CD4-positive, alpha-beta T cell treated with Interleukin-2 at 100 ng/mL for 4 hours (primary cell): ENCODE results near the gene VAMP3.
A peak's percentile ranks its signal among the peaks of the same experiment; 100 is the strongest.

Experiments
- DNase-seq: peaks from one replicate; pipeline ENCODE4 v3.0.0-alpha.2; 2020; ENCODE audit warnings: low spot score

Gene VAMP3

GRCh38 chr1:7770997-7771822 lies at the start of gene VAMP3:
Gene VAMP3, plus strand, starts transcription at chr1:7771296. Its CDS starts 88 bp downstream, at chr1:7771384.
- peak; percentile 84 for DNase-seq

GRCh38 chr1:7721940-7722669 lies 49.0 kb upstream of the VAMP3 start:
- DNase-seq: no peak

GRCh38 chr1:7722670-7723012 lies 48.5 kb upstream of the VAMP3 start:
- DNase-seq: no peak

- DNase-seq: no peak
Measured at GRCh38 chr1:7726623-7727022, 44.5 kb upstream of the VAMP3 start.

GRCh38 chr1:7727809-7728471 lies 43.2 kb upstream of the VAMP3 start:
- no peak for DNase-seq

- DNase-seq: no peak
Measured at GRCh38 chr1:7729761-7730160, 41.3 kb upstream of the VAMP3 start.

GRCh38 chr1:7732331-7732730 lies 38.8 kb upstream of the VAMP3 start:
- no peak for DNase-seq

GRCh38 chr1:7733276-7733675 lies 37.8 kb upstream of the VAMP3 start:
- no peak for DNase-seq

- no peak for DNase-seq
Measured at GRCh38 chr1:7738044-7738443, 33.1 kb upstream of the VAMP3 start.

GRCh38 chr1:7743346-7743745 lies 27.8 kb upstream of the VAMP3 start:
- DNase-seq: no peak

GRCh38 chr1:7744882-7745281 lies 26.2 kb upstream of the VAMP3 start:
- DNase-seq: no peak

- no peak for DNase-seq
Measured at GRCh38 chr1:7745783-7746182, 25.3 kb upstream of the VAMP3 start.

GRCh38 chr1:7747605-7748004 lies 23.5 kb upstream of the VAMP3 start:
- DNase-seq: no peak

- no peak for DNase-seq
Measured at GRCh38 chr1:7749126-7749525, 22.0 kb upstream of the VAMP3 start.

- DNase-seq: no peak
Measured at GRCh38 chr1:7751174-7751573, 19.9 kb upstream of the VAMP3 start.

GRCh38 chr1:7752512-7753417 lies 18.3 kb upstream of the VAMP3 start:
- DNase-seq: peak; percentile 58

- no peak for DNase-seq
Measured at GRCh38 chr1:7753641-7754040, 17.5 kb upstream of the VAMP3 start.

GRCh38 chr1:7754234-7754633 lies 16.9 kb upstream of the VAMP3 start:
- DNase-seq: no peak

GRCh38 chr1:7755448-7755847 lies 15.6 kb upstream of the VAMP3 start:
- no peak for DNase-seq

GRCh38 chr1:7760245-7760644 lies 10.9 kb upstream of the VAMP3 start:
- no peak for DNase-seq

- DNase-seq: no peak
Measured at GRCh38 chr1:7761103-7761502, 10.0 kb upstream of the VAMP3 start.

- DNase-seq: no peak
Measured at GRCh38 chr1:7767176-7767575, 3.9 kb upstream of the VAMP3 start.
